Glomerular visceral epithelial cell (primary cell): ENCODE data around the gene IFITM2.
"Not testable (repeated sequence)": the region's sequence is repeated elsewhere in the genome, so short reads cannot be mapped to it uniquely, and the experiment has no call there.

Source experiments
- DNase-seq: peaks from one replicate; pipeline ENCODE4 v3.0.0-alpha.2; 2016; ENCODE audit errors: extremely low spot score

IFITM2 gene

DNA sequence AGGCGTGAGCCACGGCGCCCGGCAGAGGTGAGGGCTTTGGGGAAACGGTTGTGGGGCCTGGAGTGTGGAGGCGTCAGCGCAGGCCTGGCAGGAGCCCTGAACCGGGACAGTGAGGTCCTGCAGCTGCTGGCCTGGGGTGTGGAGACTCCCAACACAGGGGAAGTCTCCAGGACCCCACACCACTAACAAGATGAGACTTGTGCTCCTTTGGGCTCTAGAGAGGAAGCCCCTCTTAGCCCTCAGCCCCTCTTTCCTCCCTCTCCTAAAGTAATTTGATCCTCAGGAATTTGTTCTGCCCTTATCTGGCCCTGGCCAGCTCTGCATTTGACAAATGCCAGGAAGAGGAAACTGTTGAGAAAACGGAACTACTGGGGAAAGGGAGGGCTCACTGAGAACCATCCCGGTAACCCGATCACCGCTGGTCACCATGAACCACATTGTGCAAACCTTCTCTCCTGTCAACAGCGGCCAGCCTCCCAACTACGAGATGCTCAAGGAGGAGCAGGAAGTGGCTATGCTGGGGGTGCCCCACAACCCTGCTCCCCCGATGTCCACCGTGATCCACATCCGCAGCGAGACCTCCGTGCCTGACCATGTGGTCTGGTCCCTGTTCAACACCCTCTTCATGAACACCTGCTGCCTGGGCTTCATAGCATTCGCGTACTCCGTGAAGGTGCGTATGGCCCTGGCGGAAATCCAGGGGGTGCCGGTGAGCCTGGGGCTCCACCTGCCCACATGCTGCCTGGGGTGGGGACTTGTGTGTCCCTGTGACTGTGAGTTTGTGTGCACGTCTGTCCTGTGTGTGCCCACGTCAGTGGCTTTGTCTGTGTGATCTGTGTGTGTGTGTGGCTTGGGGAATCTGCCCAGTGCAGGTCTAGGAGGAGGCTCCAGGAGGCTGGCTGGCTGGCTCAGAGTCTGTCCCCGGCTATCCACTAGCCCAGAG, at the start of gene IFITM2:
Gene IFITM2, plus strand, starts transcription at position 51 of the 943 bp plus-strand sequence. Its CDS starts 377 bp downstream, at position 428.
- DNase-seq = peak; percentile 62

DNA sequence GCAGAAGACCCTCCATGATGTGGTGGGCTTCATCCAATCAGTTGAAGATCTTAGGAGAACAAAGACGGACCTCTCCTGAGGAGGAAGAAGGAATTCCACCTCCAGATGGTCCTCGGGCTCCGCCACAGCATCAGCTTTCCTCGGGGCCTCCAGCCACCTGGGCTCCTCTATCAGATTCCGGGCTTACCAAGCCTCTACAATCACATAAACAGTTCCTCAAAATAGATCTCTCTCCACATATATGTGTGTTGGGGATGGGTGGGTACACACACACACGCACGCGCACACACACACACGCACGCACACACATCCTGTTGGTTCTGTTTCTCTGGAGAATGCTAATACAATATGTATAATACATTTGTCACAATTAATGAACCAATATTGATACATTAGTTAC, 48.2 kb upstream of the IFITM2 start:
- DNase-seq = no peak

DNA sequence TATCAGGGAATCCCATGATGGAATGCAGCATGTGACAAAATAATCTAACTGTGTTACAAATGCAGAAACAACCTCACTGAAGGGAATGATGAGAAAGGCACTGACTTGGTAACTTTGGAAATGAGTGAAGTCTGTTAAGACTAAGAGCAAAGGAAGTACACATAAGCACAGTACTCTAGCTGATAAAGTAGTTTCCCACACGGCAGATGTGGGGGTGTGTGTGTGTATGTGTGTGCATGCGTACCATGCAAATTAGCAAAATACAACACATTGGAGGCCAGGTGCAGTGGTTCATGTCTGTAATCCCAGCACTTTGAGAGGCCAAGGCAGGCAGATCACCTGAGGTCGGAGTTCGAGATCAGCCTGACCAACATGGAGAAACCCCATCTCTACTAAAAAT, 46.0 kb upstream of the IFITM2 start:
- DNase-seq = no peak

DNA sequence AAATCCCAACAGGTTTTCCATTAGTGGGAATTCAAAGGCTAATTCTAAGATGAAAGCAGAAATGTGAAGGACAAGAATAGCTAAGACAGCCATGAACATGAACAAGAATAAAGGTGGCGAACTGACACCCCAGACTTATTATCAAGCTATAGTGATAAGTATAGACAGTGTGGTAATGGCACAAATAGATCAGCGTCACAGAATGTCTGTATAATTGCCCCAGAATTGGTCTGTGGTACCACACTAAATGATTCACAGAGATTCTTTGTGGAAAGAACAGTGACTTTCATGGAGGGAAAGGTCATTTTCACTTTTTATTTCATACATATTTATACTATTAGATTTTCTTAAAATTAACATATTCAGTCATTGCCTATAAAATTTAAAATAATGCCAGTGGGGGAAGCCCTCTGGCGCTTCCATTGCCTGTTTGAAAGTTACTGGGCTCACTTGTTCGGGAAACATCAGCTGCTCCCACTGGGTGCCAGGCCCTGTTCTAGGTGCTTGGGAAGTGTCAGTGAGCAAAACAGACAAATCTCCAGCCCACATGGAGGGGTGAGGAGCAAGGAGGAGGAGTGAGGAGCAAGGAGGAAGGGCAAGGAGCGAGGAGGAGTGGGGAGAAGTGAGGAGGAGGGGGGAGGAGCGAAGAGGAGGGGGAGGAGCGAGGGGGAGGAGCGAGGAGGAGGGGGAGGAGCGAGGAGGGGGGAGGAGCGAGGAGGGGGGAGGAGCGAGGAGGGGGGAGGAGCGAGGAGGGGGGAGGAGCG, 40.8 kb upstream of the IFITM2 start:
- DNase-seq = no peak

DNA sequence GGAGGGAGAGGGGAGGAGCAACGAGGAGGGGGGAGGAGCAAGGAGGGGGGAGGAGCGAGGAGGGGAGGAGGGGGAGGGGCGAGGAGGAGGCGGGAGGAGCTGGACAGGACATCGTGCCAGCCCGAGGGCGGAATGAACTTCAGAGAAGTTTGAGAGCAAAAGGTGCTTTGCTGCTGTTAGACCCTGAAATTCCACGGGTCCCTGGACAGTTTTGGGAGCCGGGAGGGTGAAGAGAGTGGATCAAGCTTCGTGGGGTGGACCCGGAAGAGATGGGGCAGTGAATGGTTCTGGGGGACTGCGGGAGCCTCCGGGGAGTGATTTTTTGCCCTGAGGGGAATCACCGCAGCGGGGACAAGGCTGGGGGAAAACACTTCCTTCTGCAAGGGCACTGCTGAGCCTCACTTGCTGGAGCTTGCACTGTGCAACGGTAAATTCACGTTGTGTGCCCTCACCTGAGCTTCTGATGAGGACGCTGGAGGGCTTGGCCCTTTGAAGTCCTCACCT, 40.1 kb upstream of the IFITM2 start:
- DNase-seq = no peak

DNA sequence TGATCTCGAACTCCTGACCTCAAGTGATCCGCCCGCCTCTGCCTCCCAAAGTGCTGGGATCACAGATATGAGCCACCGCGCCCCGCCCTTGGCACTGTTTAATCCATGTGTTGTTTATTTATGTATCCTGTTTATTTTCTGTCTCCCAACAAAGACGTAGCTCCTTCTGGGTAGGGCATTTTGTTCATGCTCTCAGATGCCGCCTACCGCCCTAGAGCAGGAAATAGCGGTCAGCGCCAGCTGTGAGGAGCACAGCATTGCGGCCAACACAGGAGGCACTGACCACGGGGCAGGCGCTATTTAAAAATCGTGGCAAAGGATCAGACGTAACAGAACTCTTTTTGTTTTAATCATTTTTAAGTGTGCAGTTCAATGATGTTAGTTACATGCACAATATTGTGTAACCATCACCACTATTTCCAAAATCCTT, 38.9 kb upstream of the IFITM2 start:
- not testable (repeated sequence) for DNase-seq

DNA sequence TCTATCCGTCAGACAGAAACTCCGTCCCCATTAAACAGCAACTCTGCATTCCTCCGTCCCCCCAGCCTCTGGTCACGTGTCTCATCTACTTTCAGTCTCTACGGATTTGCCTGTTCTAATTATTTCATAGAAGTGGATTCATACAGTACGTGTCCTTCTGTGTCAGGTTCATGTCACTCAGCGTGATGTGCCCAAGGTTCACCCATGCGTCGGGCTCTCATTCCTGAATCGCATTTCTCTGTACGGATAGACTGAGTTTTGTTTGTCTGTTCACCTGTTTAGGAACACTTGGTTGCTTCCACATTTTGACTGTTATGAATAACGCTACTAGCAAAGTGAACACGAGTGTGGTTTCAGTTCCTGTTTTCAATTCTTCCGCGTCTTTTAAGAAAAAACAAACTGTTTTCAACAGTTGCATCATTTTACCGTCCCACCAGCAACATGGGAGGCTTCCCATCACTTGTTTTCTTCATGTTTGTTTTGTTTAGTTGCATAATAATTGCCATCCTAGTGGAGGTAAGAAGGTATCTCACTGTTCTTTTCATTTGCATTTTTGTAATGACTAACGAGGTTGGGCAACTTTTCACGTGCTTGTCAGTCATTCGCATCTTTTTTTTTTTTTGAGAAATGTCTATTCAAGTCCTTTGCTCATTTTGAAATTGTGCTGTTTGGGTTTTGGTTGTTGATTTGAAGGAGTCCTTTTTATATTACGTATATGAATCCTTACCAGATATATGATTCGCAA, 38.3 kb upstream of the IFITM2 start:
- DNase-seq = no peak

DNA sequence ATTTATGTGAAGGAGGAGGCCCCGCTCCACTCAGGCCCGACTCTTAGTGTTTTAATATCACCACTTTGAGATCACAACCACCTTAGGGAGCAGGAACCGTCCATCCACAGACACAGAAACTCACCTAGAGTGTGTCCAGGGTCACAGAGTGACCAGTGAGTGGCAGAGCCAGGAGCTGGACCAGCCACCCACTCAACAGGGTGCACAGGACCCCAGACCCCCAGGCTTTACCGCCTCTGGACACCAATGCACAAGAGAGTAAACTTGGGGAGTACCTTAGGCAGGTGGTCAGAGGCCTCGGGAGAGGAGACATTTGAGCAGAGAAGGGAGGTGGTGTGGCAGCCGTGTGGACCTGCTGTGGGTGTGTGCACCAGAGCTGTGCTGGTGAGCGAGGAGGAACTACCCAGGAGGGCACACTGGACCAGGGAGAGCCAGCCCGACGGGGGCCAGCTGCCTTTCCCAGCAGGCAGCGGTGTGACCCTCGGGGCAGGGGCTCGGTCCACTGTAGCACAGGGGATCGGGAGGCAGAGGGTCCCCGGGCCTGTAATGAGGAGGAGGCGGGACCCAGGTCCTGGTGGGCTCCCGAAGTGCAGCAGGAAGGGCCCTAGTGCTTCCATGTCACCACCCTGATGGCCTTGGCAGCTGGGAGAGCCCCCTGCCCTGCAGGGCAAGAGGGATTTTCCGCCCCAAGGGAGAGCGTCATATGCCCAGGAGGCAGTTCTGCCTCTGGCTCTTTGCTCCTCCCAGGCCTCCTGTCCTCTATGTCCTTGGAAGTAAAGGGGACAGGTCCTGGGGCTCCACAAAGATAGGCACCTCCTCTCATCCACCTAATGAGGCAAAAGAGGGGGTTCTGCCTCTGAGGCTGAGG, 36.9 kb upstream of the IFITM2 start:
- DNase-seq = no peak

DNA sequence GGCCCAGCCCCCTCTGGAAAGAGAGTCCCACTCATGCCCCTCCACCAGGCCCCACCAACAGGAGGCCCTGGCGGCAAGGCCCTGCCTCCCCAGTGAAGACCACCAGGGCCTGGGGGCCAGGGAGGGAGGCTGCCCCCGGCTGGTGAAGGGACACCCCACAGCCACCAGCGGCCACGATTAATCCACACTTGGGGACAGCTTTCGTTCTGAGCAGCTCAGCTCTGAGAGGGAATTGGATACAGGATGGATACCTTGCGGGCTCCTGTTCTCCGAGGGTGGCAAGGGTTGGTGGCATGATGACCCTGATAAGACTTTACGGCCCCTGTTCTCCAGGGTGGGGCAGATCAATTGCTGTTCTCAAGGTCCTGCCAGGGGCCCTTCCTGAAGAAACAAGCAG, 36.3 kb upstream of the IFITM2 start:
- no peak for DNase-seq

DNA sequence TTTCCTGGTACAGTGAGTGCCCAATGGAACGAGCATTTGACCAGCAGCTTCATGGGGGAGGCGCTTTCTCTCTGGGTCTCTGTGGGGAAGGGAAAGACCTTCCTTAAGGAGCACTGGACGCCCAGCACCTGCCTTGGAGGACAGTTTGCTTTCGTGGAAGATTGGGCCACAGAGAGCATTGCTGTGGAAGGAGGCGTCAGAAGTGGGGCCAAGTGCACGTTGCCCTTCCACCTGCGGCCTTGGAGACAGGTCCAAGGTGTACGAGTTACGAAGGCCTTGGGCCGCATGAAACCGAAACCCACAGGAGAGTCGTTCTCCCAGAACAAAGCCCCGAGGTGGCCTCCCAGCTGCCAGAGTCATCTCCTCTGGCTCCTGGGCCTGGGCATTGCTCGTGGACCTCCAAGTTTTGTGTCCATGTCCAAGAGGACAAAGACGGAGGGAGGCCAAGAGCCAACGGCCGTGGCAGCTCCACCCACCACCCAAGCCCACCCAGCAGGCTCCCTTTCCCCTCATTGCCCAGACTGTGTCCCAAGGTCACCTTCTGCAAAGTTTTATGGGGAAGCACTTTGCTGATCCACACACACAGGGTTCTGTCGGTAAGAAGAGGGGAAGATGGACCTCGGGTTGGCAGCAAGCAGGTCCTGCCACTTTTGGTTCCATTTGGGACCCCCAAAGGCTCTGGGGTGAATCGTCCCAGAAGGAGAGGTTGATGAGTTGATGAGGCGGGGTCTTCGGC, 35.3 kb upstream of the IFITM2 start:
- DNase-seq = no peak

DNA sequence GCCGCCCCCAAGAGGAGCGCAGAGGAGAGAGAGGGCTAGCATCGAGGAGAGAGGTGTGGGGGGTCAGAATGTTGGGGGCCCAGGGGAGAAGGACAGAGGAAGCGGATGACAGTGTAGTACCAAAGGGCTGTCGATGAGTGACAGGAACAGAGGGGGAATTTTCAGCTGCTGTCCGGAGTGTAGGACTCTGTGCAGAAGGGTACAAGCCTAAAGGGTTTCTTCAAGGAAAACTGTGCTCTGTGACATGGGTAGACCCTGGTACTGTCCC, 34.8 kb upstream of the IFITM2 start:
- no peak for DNase-seq

DNA sequence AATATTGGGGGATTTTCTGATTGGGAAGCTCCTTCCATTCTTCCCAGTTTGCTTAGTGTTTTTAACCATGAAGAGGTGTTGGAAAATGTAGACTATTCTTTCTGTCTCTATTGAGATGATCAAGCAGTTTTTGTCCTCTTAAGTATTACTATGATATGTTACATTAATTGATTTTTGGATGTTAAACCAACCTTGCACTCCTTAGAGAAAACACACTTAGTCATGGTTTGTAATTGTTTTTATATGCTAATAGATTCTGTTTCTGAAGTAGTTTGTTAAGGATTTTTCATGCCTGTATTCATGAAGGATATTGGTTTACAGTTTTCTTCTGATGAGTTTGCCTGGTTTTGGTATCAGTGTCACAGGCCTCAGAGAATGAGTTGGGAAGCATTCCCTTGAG, 31.4 kb upstream of the IFITM2 start:
- DNase-seq = no peak

DNA sequence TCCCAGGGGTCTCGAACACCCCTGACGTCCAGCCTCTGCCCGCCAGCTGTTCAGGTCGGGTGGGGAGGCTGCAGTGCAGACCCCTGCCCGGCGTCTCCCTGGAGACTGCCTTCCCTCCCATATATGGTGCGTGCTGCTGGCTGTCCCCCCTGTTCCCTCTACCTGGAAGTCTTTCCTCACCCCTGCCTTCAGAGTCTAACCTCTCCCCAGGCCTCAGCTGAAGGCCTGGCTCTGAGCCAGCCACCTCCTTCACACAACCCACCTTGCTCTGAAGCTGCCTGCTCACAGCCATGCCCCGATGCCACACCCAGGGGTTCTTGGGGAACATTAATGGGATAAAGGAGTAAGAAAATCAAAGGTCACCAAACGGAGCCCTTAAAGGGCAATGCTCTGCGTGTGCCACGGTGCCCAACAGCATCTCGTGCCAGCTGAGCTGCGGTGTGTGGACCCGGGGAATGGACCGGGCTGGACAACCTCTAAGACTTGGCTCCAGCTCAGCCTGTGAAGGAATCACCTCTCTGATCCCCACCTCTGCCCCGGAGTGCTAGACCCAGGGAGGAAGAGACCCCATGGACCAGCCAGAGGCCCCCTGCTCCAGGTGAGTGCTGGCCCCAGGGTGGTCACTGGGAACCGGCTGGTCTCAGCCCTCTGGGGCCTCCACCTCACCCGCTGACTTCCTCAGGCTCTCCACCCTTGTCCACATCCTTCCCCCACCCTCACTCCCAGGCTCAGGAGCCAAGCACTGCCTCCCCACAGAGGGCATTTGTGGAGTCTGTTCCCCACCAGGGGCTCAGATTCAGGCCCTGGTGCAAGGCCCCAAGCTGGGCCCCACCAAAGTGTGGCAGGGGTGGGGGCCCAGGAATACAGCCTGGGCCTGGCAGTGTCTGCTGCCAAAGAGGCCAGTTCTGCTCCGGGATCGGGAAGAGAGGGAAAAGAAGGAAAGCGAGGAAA, 29.3 kb upstream of the IFITM2 start, which contains the start of gene NLRP6:
Gene NLRP6, plus strand, starts transcription at position 407 of the 951 bp plus-strand sequence. Its CDS starts 163 bp downstream, at position 570.
- DNase-seq = no peak

DNA sequence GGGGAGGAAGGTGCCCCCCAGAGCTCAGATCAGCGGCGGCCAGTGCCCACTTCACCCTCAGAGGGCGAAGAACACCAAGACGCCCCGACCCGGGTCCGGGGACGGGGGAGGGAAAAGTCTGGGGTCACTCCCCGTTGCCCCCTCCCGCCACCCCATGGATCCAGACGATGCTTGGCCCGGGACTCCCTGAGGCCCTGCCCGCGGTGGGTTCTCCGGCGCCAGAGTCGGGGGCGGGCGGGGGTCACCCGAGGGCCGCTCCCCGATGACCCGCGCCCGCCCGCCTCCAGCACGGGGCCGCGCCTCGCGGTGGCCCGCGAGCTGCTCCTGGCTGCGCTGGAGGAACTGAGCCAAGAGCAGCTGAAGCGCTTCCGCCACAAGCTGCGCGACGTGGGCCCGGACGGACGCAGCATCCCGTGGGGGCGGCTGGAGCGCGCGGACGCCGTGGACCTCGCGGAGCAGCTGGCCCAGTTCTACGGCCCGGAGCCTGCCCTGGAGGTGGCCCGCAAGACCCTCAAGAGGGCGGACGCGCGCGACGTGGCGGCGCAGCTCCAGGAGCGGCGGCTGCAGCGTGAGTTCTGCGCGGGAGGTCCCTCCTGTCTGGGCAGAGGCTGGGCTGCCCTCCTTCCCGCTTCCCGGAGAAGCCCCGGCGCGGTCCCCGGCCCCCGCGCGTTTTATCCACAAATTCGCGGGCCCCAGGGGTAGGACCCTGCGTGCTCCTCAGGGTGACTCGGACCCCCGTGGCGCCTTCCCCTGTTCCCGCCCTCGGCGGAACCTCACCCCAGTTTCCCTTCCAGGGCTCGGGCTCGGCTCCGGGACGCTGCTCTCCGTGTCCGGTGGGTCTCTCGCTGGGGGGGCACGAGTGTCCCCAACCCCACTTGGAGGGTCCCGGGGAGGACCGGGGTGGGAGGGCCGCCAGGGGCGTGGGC, 28.3 kb upstream of the IFITM2 start:
- no peak for DNase-seq

DNA sequence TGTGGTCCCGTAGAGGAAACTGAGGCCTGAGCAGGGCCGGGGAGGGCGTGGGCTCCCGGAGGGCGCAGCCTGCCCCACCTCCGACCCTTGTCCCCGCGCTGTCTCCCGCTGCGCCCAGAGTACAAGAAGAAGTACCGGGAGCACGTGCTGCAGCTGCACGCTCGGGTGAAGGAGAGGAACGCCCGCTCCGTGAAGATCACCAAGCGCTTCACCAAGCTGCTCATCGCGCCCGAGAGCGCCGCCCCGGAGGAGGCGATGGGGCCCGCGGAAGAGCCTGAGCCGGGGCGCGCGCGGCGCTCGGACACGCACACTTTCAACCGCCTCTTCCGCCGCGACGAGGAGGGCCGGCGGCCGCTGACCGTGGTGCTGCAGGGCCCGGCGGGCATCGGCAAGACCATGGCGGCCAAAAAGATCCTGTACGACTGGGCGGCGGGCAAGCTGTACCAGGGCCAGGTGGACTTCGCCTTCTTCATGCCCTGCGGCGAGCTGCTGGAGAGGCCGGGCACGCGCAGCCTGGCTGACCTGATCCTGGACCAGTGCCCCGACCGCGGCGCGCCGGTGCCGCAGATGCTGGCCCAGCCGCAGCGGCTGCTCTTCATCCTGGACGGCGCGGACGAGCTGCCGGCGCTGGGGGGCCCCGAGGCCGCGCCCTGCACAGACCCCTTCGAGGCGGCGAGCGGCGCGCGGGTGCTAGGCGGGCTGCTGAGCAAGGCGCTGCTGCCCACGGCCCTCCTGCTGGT, 27.5 kb upstream of the IFITM2 start:
- DNase-seq = peak; percentile 24

DNA sequence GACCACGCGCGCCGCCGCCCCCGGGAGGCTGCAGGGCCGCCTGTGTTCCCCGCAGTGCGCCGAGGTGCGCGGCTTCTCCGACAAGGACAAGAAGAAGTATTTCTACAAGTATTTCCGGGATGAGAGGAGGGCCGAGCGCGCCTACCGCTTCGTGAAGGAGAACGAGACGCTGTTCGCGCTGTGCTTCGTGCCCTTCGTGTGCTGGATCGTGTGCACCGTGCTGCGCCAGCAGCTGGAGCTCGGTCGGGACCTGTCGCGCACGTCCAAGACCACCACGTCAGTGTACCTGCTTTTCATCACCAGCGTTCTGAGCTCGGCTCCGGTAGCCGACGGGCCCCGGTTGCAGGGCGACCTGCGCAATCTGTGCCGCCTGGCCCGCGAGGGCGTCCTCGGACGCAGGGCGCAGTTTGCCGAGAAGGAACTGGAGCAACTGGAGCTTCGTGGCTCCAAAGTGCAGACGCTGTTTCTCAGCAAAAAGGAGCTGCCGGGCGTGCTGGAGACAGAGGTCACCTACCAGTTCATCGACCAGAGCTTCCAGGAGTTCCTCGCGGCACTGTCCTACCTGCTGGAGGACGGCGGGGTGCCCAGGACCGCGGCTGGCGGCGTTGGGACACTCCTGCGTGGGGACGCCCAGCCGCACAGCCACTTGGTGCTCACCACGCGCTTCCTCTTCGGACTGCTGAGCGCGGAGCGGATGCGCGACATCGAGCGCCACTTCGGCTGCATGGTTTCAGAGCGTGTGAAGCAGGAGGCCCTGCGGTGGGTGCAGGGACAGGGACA, 26.7 kb upstream of the IFITM2 start:
- no peak for DNase-seq
